ENCODE measurements around the gene EGFR.

Gene EGFR

GRCh38 chr7:55127622-55128081 lies 108.8 kb downstream of the EGFR start:
- DNase-seq (ENCODE audit: low read depth) = no peak

- DNase-seq (ENCODE audit: low read depth) = no peak
Observed at GRCh38 chr7:55128693-55129394, 110.0 kb downstream of the EGFR start.

GRCh38 chr7:55129541-55130394 lies 111.0 kb downstream of the EGFR start:
- DNase-seq (ENCODE audit: low read depth) = no peak

- peak; percentile 46 for DNase-seq (ENCODE audit: low read depth)
Observed at GRCh38 chr7:55130395-55131141, 111.8 kb downstream of the EGFR start.

GRCh38 chr7:55131142-55131929 lies 112.5 kb downstream of the EGFR start:
- DNase-seq (ENCODE audit: low read depth) = no peak

GRCh38 chr7:55132550-55132889 lies 113.7 kb downstream of the EGFR start:
- DNase-seq (ENCODE audit: low read depth) = no peak

GRCh38 chr7:55132890-55133551 lies 114.2 kb downstream of the EGFR start:
- peak; percentile 87 for DNase-seq (ENCODE audit: low read depth)

GRCh38 chr7:55133630-55134358 lies 115.0 kb downstream of the EGFR start:
- DNase-seq (ENCODE audit: low read depth) = peak; percentile 83

- no peak for DNase-seq (ENCODE audit: low read depth)
Observed at GRCh38 chr7:55134359-55134725, 115.5 kb downstream of the EGFR start.

- DNase-seq (ENCODE audit: low read depth) = no peak
Observed at GRCh38 chr7:55134786-55135185, 116.0 kb downstream of the EGFR start.

- no peak for DNase-seq (ENCODE audit: low read depth)
Observed at GRCh38 chr7:55135462-55135861, 116.6 kb downstream of the EGFR start.

GRCh38 chr7:55138663-55139062 lies 119.8 kb downstream of the EGFR start:
- no peak for DNase-seq (ENCODE audit: low read depth)

GRCh38 chr7:55140221-55140940 lies 121.6 kb downstream of the EGFR start:
- no peak for DNase-seq (ENCODE audit: low read depth)

GRCh38 chr7:55140941-55141278 lies 122.1 kb downstream of the EGFR start:
- DNase-seq (ENCODE audit: low read depth) = no peak

GRCh38 chr7:55142919-55143600 lies 124.2 kb downstream of the EGFR start:
- DNase-seq (ENCODE audit: low read depth) = no peak

GRCh38 chr7:55144333-55145317 lies 125.8 kb downstream of the EGFR start:
- no peak for DNase-seq (ENCODE audit: low read depth)

- DNase-seq (ENCODE audit: low read depth) = no peak
Observed at GRCh38 chr7:55145606-55146005, 126.8 kb downstream of the EGFR start.

GRCh38 chr7:55147101-55147500 lies 128.3 kb downstream of the EGFR start:
- no peak for DNase-seq (ENCODE audit: low read depth)
